H9 (cell line): ENCODE measurements around the gene CEP112. TPM values are rescaled to one million over a fixed set of nuclear protein-coding genes. Genes with fewer than 3 reads are reported as not detected.

ENCODE experiments used
- DNase-seq: peaks from one replicate; pipeline ENCODE4 v3.0.0-alpha.2; 2017
- H2AFZ ChIP-seq: one replicate; pipeline ENCODE4 v1.6.1; 2013; ENCODE audit warnings: mild to moderate bottlenecking, low read length, control low read depth, moderate library complexity
- H2AK5ac ChIP-seq: 2 replicates; pipeline ENCODE4 v1.6.1; 2013; ENCODE audit warnings: low read length, control low read depth, mixed read lengths; ENCODE audit not compliant: insufficient read length
- H2BK120ac ChIP-seq: one replicate; pipeline ENCODE4 v1.6.1; 2013; ENCODE audit warnings: low read depth, mild to moderate bottlenecking, low read length, control low read depth, inconsistent platforms; ENCODE audit not compliant: poor library complexity, severe bottlenecking
- H2BK12ac ChIP-seq: 2 replicates; pipeline ENCODE4 v1.6.1; 2013; ENCODE audit warnings: low read length, control low read depth, mixed read lengths, low read depth; ENCODE audit not compliant: insufficient read length
- H2BK15ac ChIP-seq: 2 replicates; pipeline ENCODE4 v1.6.1; 2013; ENCODE audit warnings: low read depth, low read length, control low read depth
- H2BK20ac ChIP-seq: one replicate; pipeline ENCODE4 v1.6.1; 2013; ENCODE audit warnings: low read depth, mild to moderate bottlenecking, low read length, control low read depth, inconsistent platforms; ENCODE audit not compliant: poor library complexity, severe bottlenecking
- H2BK5ac ChIP-seq: 2 replicates; pipeline ENCODE4 v1.6.1; 2013; ENCODE audit warnings: low read length, control low read depth, mixed read lengths; ENCODE audit not compliant: insufficient read length
- H3K14ac ChIP-seq: 2 replicates; pipeline ENCODE4 v1.6.1; 2013; ENCODE audit warnings: low read length, control low read depth; ENCODE audit not compliant: insufficient read depth
- H3K18ac ChIP-seq: 2 replicates; pipeline ENCODE4 v1.6.1; 2013; ENCODE audit warnings: low read depth, mild to moderate bottlenecking, mixed read lengths, low read length, control low read depth; ENCODE audit not compliant: insufficient read length
- H3K23ac ChIP-seq: 2 replicates; pipeline ENCODE4 v1.6.1; 2013; ENCODE audit warnings: low read length, control low read depth, mixed read lengths, low read depth; ENCODE audit not compliant: insufficient read length
- H3K23me2 ChIP-seq: 2 replicates; pipeline ENCODE4 v1.6.1; 2013; ENCODE audit warnings: low read depth, mild to moderate bottlenecking, mixed read lengths, low read length, control low read depth; ENCODE audit not compliant: insufficient read length, poor library complexity, severe bottlenecking
- H3K27ac ChIP-seq: 2 replicates; pipeline ENCODE4 v1.5.1; 2013; ENCODE audit warnings: low read length, control low read depth, mixed read lengths, low read depth; ENCODE audit not compliant: insufficient read length
- H3K27me3 ChIP-seq: 2 replicates; pipeline ENCODE4 v1.6.1; 2013; ENCODE audit warnings: low read length, control low read depth, inconsistent platforms; ENCODE audit not compliant: insufficient read depth
- H3K4ac ChIP-seq: 2 replicates; pipeline ENCODE4 v1.6.1; 2013; ENCODE audit warnings: low read depth, mild to moderate bottlenecking, control low read depth, inconsistent platforms, low read length, moderate library complexity
- H3K4me1 ChIP-seq: 2 replicates; pipeline ENCODE4 v1.6.1; 2013; ENCODE audit warnings: low read length, control low read depth, inconsistent platforms; ENCODE audit not compliant: insufficient read depth
- H3K4me2 ChIP-seq: 2 replicates; pipeline ENCODE4 v1.6.1; 2013; ENCODE audit warnings: low read length, control low read depth, mixed read lengths; ENCODE audit not compliant: insufficient read length, insufficient read depth
- H3K56ac ChIP-seq: 2 replicates; pipeline ENCODE4 v1.6.1; 2013; ENCODE audit warnings: low read depth, mild to moderate bottlenecking, mixed read lengths, low read length, control low read depth; ENCODE audit not compliant: insufficient read length
- H3K79me1 ChIP-seq: 2 replicates; pipeline ENCODE4 v1.6.1; 2013; ENCODE audit warnings: low read depth, mild to moderate bottlenecking, moderate library complexity, low read length, control low read depth, inconsistent platforms; ENCODE audit not compliant: insufficient read depth, poor library complexity, severe bottlenecking
- H3K79me2 ChIP-seq: 2 replicates; pipeline ENCODE4 v1.6.1; 2013; ENCODE audit warnings: low read length, control low read depth, inconsistent platforms; ENCODE audit not compliant: insufficient read depth
- H3K9ac ChIP-seq: 2 replicates; pipeline ENCODE4 v1.6.1; 2013; ENCODE audit warnings: low read length, control low read depth, mixed read lengths; ENCODE audit not compliant: insufficient read length; ENCODE audit errors: extremely low read depth
- H3K9me3 ChIP-seq: one replicate; pipeline ENCODE4 v1.6.1; 2013; ENCODE audit warnings: low read depth, low read length, inconsistent platforms; ENCODE audit not compliant: control insufficient read depth
- H3T11ph ChIP-seq: one replicate; pipeline ENCODE4 v1.6.1; 2013; ENCODE audit warnings: mild to moderate bottlenecking, low read length, control low read depth, inconsistent platforms
- H4K20me1 ChIP-seq: one replicate; pipeline ENCODE4 v1.6.1; 2013; ENCODE audit not compliant: control insufficient read depth, insufficient read length, insufficient read depth
- H4K5ac ChIP-seq: 2 replicates; pipeline ENCODE4 v1.6.1; 2013; ENCODE audit warnings: low read depth, mild to moderate bottlenecking, mixed read lengths, low read length, control low read depth; ENCODE audit not compliant: insufficient read length
- H4K8ac ChIP-seq: replicated peaks from 2 replicates; pipeline ENCODE4 v1.6.1; 2013; ENCODE audit warnings: low read length, control low read depth, mixed read lengths, low read depth; ENCODE audit not compliant: insufficient read length
- H4K91ac ChIP-seq: 2 replicates; pipeline ENCODE4 v1.6.1; 2013; ENCODE audit warnings: low read depth, mild to moderate bottlenecking, moderate library complexity, mixed read lengths, low read length, control low read depth; ENCODE audit not compliant: insufficient read length
- H3K27ac Mint-ChIP-seq, 3 experiments: 2 replicates in 2 of 3; 3 replicates in 1 of 3; pipeline ENCODE4 v1.8.0; 2020 to 2021; ENCODE audit warnings: mixed read lengths in 3 of 3, mild to moderate bottlenecking in 1 of 3, moderate library complexity in 1 of 3
- H3K27me3 Mint-ChIP-seq: 2 replicates; pipeline ENCODE4 v1.8.0; 2021; ENCODE audit warnings: low read depth, mild to moderate bottlenecking, moderate library complexity, mixed read lengths
- H3K36me3 Mint-ChIP-seq, 3 experiments: 2 replicates in 2 of 3; 3 replicates in 1 of 3; pipeline ENCODE4 v1.8.0; 2020 to 2021; ENCODE audit warnings: low read depth in 3 of 3, mixed read lengths in 3 of 3; ENCODE audit not compliant: insufficient read depth in 1 of 3
- H3K4me1 Mint-ChIP-seq, 2 experiments: 2 replicates each; pipeline ENCODE4 v1.8.0; 2020; ENCODE audit warnings: mixed read lengths in 2 of 2
- H3K4me3 Mint-ChIP-seq, 2 experiments: 2 replicates in 1 of 2; 3 replicates in 1 of 2; pipeline ENCODE4 v1.8.0; 2020 to 2021; ENCODE audit warnings: mild to moderate bottlenecking in 2 of 2, mixed read lengths in 2 of 2, moderate library complexity in 1 of 2
- H3K9me3 Mint-ChIP-seq, 2 experiments: 2 replicates in 1 of 2; 3 replicates in 1 of 2; pipeline ENCODE4 v1.8.0; 2020; ENCODE audit warnings: mild to moderate bottlenecking in 2 of 2, mixed read lengths in 2 of 2, moderate library complexity in 1 of 2
- CTCF ChIP-seq: fragments of 200-600 bp; sonication (generic); conservative IDR thresholded peaks from 3 replicates; pipeline ENCODE4 v1.8.0; 2021; ENCODE audit warnings: antibody characterized with exemption, mild to moderate bottlenecking
- whole genome bisulfite sequencing: extraction: QIAGEN DNeasy Blood & Tissue Kit; methylation state at CpG from one replicate; pipeline ENCODE4 v1.1.7; 2013; ENCODE audit warnings: missing lambda C conversion rate, low lambda C conversion rate, mixed read lengths; ENCODE audit not compliant: insufficient read length; ENCODE audit errors: extremely low coverage; 5-methylcytosine and 5-hydroxymethylcytosine counted together
- total RNA-seq: library from RNA; stranded (reverse); gene quantifications from 2 replicates; pipeline ENCODE4 v1.2.1, GENCODE V29; 2021

The CEP112 gene
- total RNA-seq, 1 experiment from 2014 or later, result 5.4 TPM

GRCh38 chr17:66016231-66016630, 175.7 kb downstream of the CEP112 start:
- no peaks in the 10 kb centered on the region for H3K23me2 ChIP-seq
- H3K27ac ChIP-seq, result no peak overlapping the region
- no peak overlapping the region for H3K18ac ChIP-seq
- no peak overlapping the region for H2BK5ac ChIP-seq
- H3K4me3 Mint-ChIP-seq, result no peak overlapping the region
- no peak overlapping the region for H3T11ph ChIP-seq
- TF ChIP-seq CTCF, result no peak
- no peak overlapping the region for H2BK12ac ChIP-seq
- no peak overlapping the region for H3K23ac ChIP-seq
- H3K79me1 ChIP-seq, result no peaks in the 10 kb centered on the region
- no peaks in the 10 kb centered on the region for H3K4me1 ChIP-seq
- no peak for DNase-seq
- H2AK5ac ChIP-seq, result no peak overlapping the region
- no peaks in the 10 kb centered on the region for H3K27me3 Mint-ChIP-seq
- H3K9me3 Mint-ChIP-seq, result no peaks in the 10 kb centered on the region
- no peak overlapping the region for H2BK120ac ChIP-seq
- no peak overlapping the region for H3K4me2 ChIP-seq
- WGBS, result no CpG with 5 or more reads among the region's 3 CpGs
- no peaks in the 10 kb centered on the region for H3K36me3 Mint-ChIP-seq
- H3K9me3 ChIP-seq, result no peaks in the 10 kb centered on the region
- no peaks in the 10 kb centered on the region for H3K27me3 ChIP-seq
- no peak overlapping the region for H2BK20ac ChIP-seq
- H3K56ac ChIP-seq, result no peak overlapping the region
- no peak overlapping the region for H2AFZ ChIP-seq
- H3K14ac ChIP-seq, result no peak overlapping the region
- no peak overlapping the region for H4K91ac ChIP-seq
- H3K79me2 ChIP-seq, result no peaks in the 10 kb centered on the region
- no peaks in the 10 kb centered on the region for H4K20me1 ChIP-seq
- H3K27ac Mint-ChIP-seq, result no peak overlapping the region; a peak in 1 of 7 replicates
- no peak overlapping the region for H4K8ac ChIP-seq
- no peak overlapping the region for H3K4ac ChIP-seq
- no peak overlapping the region for H3K9ac ChIP-seq
- no peaks in the 10 kb centered on the region for H3K4me1 Mint-ChIP-seq
- no peak overlapping the region for H4K5ac ChIP-seq
- no peak overlapping the region for H2BK15ac ChIP-seq
